Tibial artery (tissue), 4 donors: ENCODE measurements around the gene VPS8.

Experiments
- DNase-seq, 2 donors: peaks; one replicate each; pipeline ENCODE4 v3.0.0-alpha.2; 2019
- H3K27ac ChIP-seq, 2 donors: fragments of 200-600 bp; sonication (generic) in 1 of 2; 1 replicate in 1 of 2; 2 replicates in 1 of 2; pipeline ENCODE4 v1.5.1; 2018 to 2019; ENCODE audit warnings: mild to moderate bottlenecking in 1 of 2
- H3K27me3 ChIP-seq, 2 donors: fragments of 200-600 bp; sonication (generic) in 1 of 2; one replicate each; pipeline versions ENCODE4 v1.5.1 to v1.6.0; 2016 to 2019
- H3K36me3 ChIP-seq, 3 donors: fragments of 200-600 bp; sonication (generic) in 2 of 3; one replicate each; pipeline ENCODE4 v1.5.1; 2016 to 2019; ENCODE audit warnings: mild to moderate bottlenecking in 2 of 3
- H3K4me1 ChIP-seq, 4 donors: fragments of 200-600 bp; sonication (generic) in 2 of 4; 1 replicate in 3 of 4; 2 replicates in 1 of 4; pipeline ENCODE4 v1.5.1; 2016 to 2019
- H3K4me3 ChIP-seq, 2 donors: fragments of 200-600 bp; sonication (generic) in 1 of 2; 1 replicate in 1 of 2; 2 replicates in 1 of 2; pipeline ENCODE4 v1.5.1; 2018 to 2019; ENCODE audit warnings: mild to moderate bottlenecking in 2 of 2
- H3K9me3 ChIP-seq, 3 donors: fragments of 200-600 bp; sonication (generic) in 1 of 3; one replicate each; pipeline ENCODE4 v1.5.1; 2016 to 2019
- CTCF ChIP-seq, 2 experiments: fragments of 200-600 bp in 1 of 2; fragments of 450-650 bp in 1 of 2; IDR thresholded peaks; one replicate each; pipeline ENCODE4 v1.5.1; 2017 to 2019; ENCODE audit warnings: antibody characterized with exemption in 2 of 2, mild to moderate bottlenecking in 1 of 2, moderate library complexity in 1 of 2
- intact Hi-C: fragments of 100-400 bp; cut with DNase I; formaldehyde crosslinking; loops from one replicate; pipeline ENCODE4 v1.15.0; 2023; ENCODE audit warnings: low total_unique reads

Gene VPS8

GRCh38 chr3:184846496-184846895, 34.5 kb downstream of the VPS8 start:
- H3K9me3 ChIP-seq = no peaks in the 10 kb centered on the region
- no peak for DNase-seq
- no peak overlapping the region for H3K4me3 ChIP-seq
- H3K27me3 ChIP-seq = no peaks in the 10 kb centered on the region
- peaks cover 10 to 23% (median 16%) of the 10 kb centered on the region in 3 donors for H3K36me3 ChIP-seq
- TF ChIP-seq CTCF (IDR thresholded peaks at IDR 0.05) = no peak
- no peaks in the 10 kb centered on the region for H3K4me1 ChIP-seq
- intact Hi-C loops = no loop called here
- H3K27ac ChIP-seq = no peak overlapping the region

- DNase-seq = no peak
- no peak for TF ChIP-seq CTCF (IDR thresholded peaks at IDR 0.05)
- Histone ChIP-seq H3K27me3 (no peaks in the 10 kb centered on the region), H3K4me3 (no peak overlapping the region), H3K4me1 (no peaks in the 10 kb centered on the region), H3K36me3 (peaks cover 28 to 43% (median 34%) of the 10 kb centered on the region in 3 donors), H3K27ac (no peak overlapping the region), H3K9me3 (no peaks in the 10 kb centered on the region)
- intact Hi-C loops = no loop called here
Measured at GRCh38 chr3:184848934-184849333, 37.0 kb downstream of the VPS8 start.

DNA sequence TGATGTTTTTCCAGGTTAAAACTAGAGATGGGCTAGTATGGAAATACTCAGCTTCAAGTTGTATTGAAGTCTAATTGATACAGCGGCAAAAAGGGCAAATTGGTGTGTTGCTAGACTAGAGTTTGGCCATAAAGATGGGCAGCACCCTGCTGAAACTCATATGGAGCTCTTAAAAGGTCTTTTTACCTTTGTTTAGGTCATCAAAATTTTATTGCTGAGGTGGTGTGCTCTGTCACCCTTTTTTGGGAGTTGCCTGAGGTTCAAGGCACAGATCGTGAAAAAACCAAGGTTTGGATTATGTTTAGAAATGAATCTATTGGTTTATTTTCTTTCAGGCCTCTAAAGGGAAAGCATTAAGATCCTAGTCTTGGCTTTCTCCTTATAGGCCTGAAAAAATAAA, 38.2 kb downstream of the VPS8 start:
- intact Hi-C loops = loop anchor here (5.0 kb wide), 1 partner anchor 1027 kb away; no protein-coding TSS in a partner anchor
- no peaks in the 10 kb centered on the region for H3K9me3 ChIP-seq
- no peak for DNase-seq
- no peak overlapping the region for H3K27ac ChIP-seq
- H3K36me3 ChIP-seq = peaks cover 38 to 50% (median 46%) of the 10 kb centered on the region in 3 donors
- H3K27me3 ChIP-seq = no peaks in the 10 kb centered on the region
- H3K4me1 ChIP-seq = no peaks in the 10 kb centered on the region
- no peak overlapping the region for H3K4me3 ChIP-seq
- TF ChIP-seq CTCF (IDR thresholded peaks at IDR 0.05) = no peak

GRCh38 chr3:184857099-184857498, 45.1 kb downstream of the VPS8 start:
- Histone ChIP-seq H3K36me3 (peaks cover 64 to 90% (median 72%) of the 10 kb centered on the region in 3 donors), H3K4me1 (no peaks in the 10 kb centered on the region), H3K4me3 (no peak overlapping the region), H3K27me3 (no peaks in the 10 kb centered on the region), H3K27ac (no peak overlapping the region), H3K9me3 (no peaks in the 10 kb centered on the region)
- no peak for TF ChIP-seq CTCF (IDR thresholded peaks at IDR 0.05)
- intact Hi-C loops = no loop called here
- DNase-seq = no peak

- H3K27ac ChIP-seq = no peak overlapping the region
- intact Hi-C loops = no loop called here
- no peak for DNase-seq
Measured at GRCh38 chr3:184864000-184864399, 52.0 kb downstream of the VPS8 start.

More at GRCh38 chr3:184864000-184864399, 52.0 kb downstream of the VPS8 start:
- H3K27me3 ChIP-seq = no peaks in the 10 kb centered on the region
- H3K9me3 ChIP-seq = no peaks in the 10 kb centered on the region
- H3K36me3 ChIP-seq = peaks cover 47 to 83% (median 58%) of the 10 kb centered on the region in 3 donors
- H3K4me1 ChIP-seq = no peaks in the 10 kb centered on the region
- no peak for TF ChIP-seq CTCF (IDR thresholded peaks at IDR 0.05)
- no peak overlapping the region for H3K4me3 ChIP-seq
